Ascending aorta (tissue), 2 donors: Measurements from ENCODE around the gene ZNF334. TPM values are rescaled to one million over a fixed set of nuclear protein-coding genes. Genes with fewer than 3 reads are reported as not detected.

Experiments used
- DNase-seq, 2 donors: peaks; one replicate each; pipeline ENCODE4 v3.0.0-alpha.2; 2019; ENCODE audit warnings: low spot score in 2 of 2
- H3K27ac ChIP-seq, 2 donors: fragments of 200-600 bp; sonication (generic); one replicate each; pipeline ENCODE4 v1.5.1; 2016 to 2017; ENCODE audit warnings: mild to moderate bottlenecking in 1 of 2
- H3K27me3 ChIP-seq: fragments of 200-600 bp; sonication (generic); one replicate; pipeline ENCODE4 v1.5.1; 2017
- H3K36me3 ChIP-seq, 2 donors: fragments of 200-600 bp; sonication (generic); one replicate each; pipeline ENCODE4 v1.5.1; 2016
- H3K4me1 ChIP-seq, 2 donors: fragments of 200-600 bp; sonication (generic); one replicate each; pipeline ENCODE4 v1.5.1; 2016 to 2017; ENCODE audit warnings: mild to moderate bottlenecking in 1 of 2
- H3K4me3 ChIP-seq, 2 donors: fragments of 200-600 bp; sonication (generic); one replicate each; pipeline ENCODE4 v1.5.1; 2016 to 2017; ENCODE audit warnings: mild to moderate bottlenecking in 1 of 2
- H3K9me3 ChIP-seq, 2 donors: fragments of 200-600 bp; sonication (generic); one replicate each; pipeline ENCODE4 v1.5.1; 2016
- intact Hi-C: fragments of 100-400 bp; cut with DNase I; formaldehyde crosslinking; loops from one replicate; pipeline ENCODE4 v1.15.1; 2023
- total RNA-seq: library from RNA; depleted of rRNA; stranded (reverse); fragments of >200 nt; gene quantifications from one replicate; pipeline ENCODE4 v1.1.0, GENCODE V29; 2016
- TF ChIP-seq, protein P1 (sequence below), 3 experiments: fragments of 200-600 bp in 2 of 3; fragments of 450-650 bp in 1 of 3; sonication (generic) in 2 of 3; IDR thresholded peaks; one replicate each; pipeline ENCODE4 v1.5.1; 2016 to 2019; ENCODE audit warnings: antibody characterized with exemption in 3 of 3, mild to moderate bottlenecking in 1 of 3, moderate library complexity in 1 of 3

Gene ZNF334
- total RNA-seq, 1 donor from 2014 or later, result not detected

DNA sequence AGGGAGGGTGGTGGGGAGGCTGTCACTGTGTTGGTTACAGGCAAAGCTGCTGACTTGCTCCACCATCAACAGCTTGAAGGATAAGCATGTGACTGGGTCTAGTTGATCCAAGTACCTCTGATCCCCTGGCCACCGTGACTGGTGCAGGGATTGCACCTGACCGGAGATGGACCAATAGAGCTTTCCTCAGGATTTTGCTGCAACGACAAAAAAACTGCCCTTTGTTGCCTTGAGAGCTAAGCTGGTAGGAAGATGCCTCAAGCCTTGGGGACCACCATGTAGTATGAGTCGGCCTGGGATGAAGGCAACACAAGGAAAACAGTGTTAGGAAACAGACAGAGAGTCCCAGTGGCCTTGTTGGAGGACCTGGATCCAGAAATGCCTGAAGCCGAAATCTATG lies 35.3 kb upstream of the ZNF334 start:
- intact Hi-C loops, result no loop called here
- no peaks in the 10 kb centered on the region for H3K4me1 ChIP-seq
- H3K4me3 ChIP-seq, result no peak overlapping the region
- no peaks in the 10 kb centered on the region for H3K9me3 ChIP-seq
- no peak for DNase-seq
- no peaks in the 10 kb centered on the region for H3K36me3 ChIP-seq
- TF ChIP-seq, protein P1, sequence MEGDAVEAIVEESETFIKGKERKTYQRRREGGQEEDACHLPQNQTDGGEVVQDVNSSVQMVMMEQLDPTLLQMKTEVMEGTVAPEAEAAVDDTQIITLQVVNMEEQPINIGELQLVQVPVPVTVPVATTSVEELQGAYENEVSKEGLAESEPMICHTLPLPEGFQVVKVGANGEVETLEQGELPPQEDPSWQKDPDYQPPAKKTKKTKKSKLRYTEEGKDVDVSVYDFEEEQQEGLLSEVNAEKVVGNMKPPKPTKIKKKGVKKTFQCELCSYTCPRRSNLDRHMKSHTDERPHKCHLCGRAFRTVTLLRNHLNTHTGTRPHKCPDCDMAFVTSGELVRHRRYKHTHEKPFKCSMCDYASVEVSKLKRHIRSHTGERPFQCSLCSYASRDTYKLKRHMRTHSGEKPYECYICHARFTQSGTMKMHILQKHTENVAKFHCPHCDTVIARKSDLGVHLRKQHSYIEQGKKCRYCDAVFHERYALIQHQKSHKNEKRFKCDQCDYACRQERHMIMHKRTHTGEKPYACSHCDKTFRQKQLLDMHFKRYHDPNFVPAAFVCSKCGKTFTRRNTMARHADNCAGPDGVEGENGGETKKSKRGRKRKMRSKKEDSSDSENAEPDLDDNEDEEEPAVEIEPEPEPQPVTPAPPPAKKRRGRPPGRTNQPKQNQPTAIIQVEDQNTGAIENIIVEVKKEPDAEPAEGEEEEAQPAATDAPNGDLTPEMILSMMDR (IDR thresholded peaks at IDR 0.05), result no peak
- no peak overlapping the region for H3K27ac ChIP-seq
- no peaks in the 10 kb centered on the region for H3K27me3 ChIP-seq

DNA sequence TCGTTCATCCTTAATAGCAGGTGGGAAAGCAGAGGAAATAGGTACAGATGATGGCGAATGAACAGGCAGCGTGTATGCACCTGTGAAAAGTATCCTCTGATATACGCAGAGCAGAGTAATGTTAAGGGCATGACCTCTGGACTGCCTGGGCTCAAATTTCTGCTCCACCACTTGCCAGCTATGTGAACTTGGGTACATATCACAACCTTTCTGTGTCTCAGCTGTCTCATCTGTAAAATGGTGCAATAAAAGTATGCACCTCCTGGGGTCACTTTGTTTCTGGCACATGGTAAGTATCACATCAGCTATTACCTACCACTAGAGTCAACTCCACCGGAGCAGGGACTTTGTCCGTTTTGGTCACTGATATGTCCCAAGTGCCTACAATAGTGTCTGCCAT lies 34.6 kb upstream of the ZNF334 start:
- H3K9me3 ChIP-seq, result no peaks in the 10 kb centered on the region
- TF ChIP-seq, protein P1 (IDR thresholded peaks at IDR 0.05), result no peak
- intact Hi-C loops, result no loop called here
- H3K27me3 ChIP-seq, result no peaks in the 10 kb centered on the region
- H3K27ac ChIP-seq, result no peak overlapping the region
- no peak for DNase-seq
- H3K36me3 ChIP-seq, result no peaks in the 10 kb centered on the region
- no peaks in the 10 kb centered on the region for H3K4me1 ChIP-seq
- H3K4me3 ChIP-seq, result no peak overlapping the region

DNA sequence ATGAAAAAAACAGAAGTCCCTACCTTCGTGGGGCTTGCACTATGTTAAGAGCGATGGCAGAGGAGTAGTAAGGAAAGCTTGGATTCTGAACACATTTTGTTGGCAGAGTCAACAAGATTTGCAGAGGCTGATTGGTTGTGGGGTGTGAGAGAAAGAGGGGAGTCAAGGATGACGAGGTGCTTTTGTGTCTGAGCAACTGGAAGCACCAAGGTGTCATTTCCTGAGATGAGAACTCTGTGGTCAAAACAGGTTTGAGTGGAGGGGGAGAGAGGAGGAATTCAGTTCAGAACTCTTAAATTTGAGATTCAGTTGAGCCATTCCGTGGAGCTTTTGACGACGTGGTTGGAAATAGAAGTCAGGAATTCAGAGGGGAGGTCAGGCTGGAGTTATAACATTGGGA lies 33.6 kb upstream of the ZNF334 start:
- H3K36me3 ChIP-seq, result no peaks in the 10 kb centered on the region
- no peaks in the 10 kb centered on the region for H3K4me1 ChIP-seq
- no peak overlapping the region for H3K27ac ChIP-seq
- intact Hi-C loops, result no loop called here
- no peaks in the 10 kb centered on the region for H3K27me3 ChIP-seq
- no peaks in the 10 kb centered on the region for H3K9me3 ChIP-seq
- no peak overlapping the region for H3K4me3 ChIP-seq
- DNase-seq, result no peak
- TF ChIP-seq, protein P1 (IDR thresholded peaks at IDR 0.05), result no peak

DNA sequence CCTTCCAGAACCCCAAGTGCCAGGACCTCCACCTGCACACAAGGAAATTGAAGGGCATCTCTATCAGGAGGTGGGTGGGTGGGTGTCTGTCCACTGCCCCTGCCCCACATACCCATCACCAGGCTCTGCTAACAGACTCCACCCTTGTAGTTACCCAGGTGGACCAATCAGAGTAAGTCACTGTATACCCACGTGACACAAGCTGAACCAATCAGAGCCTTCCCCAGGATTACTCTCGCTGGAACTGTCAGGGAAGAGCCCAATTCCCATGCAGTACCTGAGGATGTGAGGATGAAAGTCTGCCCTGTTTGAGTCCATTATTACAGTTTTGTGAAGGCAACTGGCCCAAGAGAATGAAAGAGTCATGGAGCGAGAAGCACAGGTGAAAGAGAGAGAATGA lies 32.9 kb upstream of the ZNF334 start:
- no peaks in the 10 kb centered on the region for H3K9me3 ChIP-seq
- TF ChIP-seq, protein P1 (IDR thresholded peaks at IDR 0.05), result no peak
- DNase-seq, result no peak
- H3K27me3 ChIP-seq, result no peaks in the 10 kb centered on the region
- intact Hi-C loops, result no loop called here
- H3K4me1 ChIP-seq, result no peaks in the 10 kb centered on the region
- H3K4me3 ChIP-seq, result no peak overlapping the region
- H3K36me3 ChIP-seq, result no peaks in the 10 kb centered on the region
- no peak overlapping the region for H3K27ac ChIP-seq

DNA sequence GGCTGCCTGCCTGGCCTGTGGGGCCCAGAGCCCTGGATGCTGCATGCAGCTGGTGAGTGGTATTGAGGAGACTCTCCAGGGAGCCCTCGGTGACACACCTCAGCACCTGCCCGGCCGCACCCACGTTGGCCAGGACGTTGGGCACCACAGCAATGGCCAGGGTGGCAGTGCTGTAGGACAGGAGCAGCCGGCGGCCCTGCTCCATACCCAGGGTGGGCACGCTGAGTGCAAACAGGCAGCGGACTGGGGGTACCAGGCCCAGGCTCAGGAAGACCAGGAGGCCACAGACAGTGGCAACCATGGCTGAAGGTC lies 32.4 kb upstream of the ZNF334 start:
- Histone ChIP-seq H3K27ac (no peak overlapping the region), H3K9me3 (no peaks in the 10 kb centered on the region), H3K27me3 (no peaks in the 10 kb centered on the region), H3K36me3 (no peaks in the 10 kb centered on the region), H3K4me3 (no peak overlapping the region), H3K4me1 (no peaks in the 10 kb centered on the region)
- no peak for DNase-seq
- TF ChIP-seq, protein P1 (IDR thresholded peaks at IDR 0.05), result no peak
- intact Hi-C loops, result no loop called here

DNA sequence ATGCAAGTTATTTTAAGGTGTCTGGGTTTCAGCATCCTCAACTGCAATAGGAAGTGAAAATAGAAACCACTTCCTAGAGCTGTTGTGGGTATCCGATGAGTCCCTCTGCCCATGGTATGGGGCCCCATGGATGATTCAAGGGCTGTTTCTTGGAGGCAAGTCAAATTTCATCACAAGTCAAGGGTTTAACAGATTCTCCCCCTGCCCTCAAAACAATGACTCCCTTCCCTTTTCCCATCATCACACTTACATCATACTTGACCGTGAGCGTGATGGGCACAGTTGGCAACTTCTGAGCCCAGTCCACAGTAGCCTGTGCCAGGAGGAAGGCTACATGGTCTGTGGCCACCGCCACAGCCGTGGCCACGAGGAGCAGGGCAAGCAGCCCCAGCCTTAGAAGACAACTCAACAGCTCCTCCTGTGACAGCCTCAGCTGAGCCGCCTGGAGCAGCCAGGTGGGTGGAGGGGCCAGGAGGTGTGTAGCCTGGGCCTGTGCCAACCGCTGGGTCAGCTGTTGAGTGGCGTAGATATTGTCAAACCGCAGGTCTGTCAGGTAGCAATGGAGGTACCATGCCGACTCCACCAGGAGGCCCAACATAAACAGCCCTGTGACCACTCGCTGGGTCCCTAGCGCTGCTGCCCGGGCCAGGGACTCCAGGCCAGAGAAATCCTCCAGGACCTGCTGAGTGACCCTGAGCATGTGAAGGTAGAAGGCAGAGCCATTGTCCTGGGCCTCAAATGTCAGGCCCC lies 31.9 kb upstream of the ZNF334 start:
- H3K36me3 ChIP-seq, result no peaks in the 10 kb centered on the region
- intact Hi-C loops, result no loop called here
- H3K27me3 ChIP-seq, result no peaks in the 10 kb centered on the region
- H3K9me3 ChIP-seq, result no peaks in the 10 kb centered on the region
- H3K4me3 ChIP-seq, result no peak overlapping the region
- H3K4me1 ChIP-seq, result no peaks in the 10 kb centered on the region
- TF ChIP-seq, protein P1 (IDR thresholded peaks at IDR 0.05), result no peak
- no peak for DNase-seq
- no peak overlapping the region for H3K27ac ChIP-seq
